GM23338 (cell line): ENCODE data around the gene USP6NL.

Experiments
- POLR2AphosphoS5 ChIP-seq: IDR thresholded peaks from 2 replicates; pipeline ENCODE4 v1.6.1; 2016; ENCODE audit warnings: antibody characterized with exemption, low read depth
- TF ChIP-seq, protein P1 (sequence below), 2 experiments: fragments of 200-600 bp in 1 of 2; sonication (generic) in 1 of 2; conservative IDR thresholded peaks; 2 replicates each; pipeline versions ENCODE4 v1.5.1 to v1.6.1; 2016 to 2017; ENCODE audit warnings: antibody characterized with exemption in 2 of 2, low read depth in 2 of 2, mild to moderate bottlenecking in 2 of 2, moderate library complexity in 1 of 2
- TF ChIP-seq, protein P2 (sequence below): IDR thresholded peaks from one replicate; pipeline ENCODE4 v1.6.1; 2018; ENCODE audit warnings: antibody characterized with exemption; ENCODE audit not compliant: unreplicated experiment

DNA sequence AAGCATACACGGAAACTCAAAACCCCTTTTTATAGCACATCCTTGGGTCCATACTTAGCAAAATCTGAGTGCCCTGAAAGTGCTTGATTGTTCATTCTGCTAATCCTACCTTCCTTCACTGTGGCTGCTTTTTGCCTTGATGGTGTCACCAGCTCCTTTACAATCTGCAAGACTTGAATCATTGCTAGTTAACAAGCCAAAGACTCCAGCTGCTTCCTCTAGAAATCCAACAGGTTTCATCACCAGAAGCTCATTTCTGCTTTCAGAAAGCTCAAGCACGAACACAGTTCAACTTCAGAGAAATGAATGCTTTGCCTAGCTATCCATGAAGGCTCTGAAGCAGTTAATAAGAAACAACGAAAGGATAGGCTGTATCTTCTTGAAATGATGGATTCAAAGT lies 38.0 kb downstream of the USP6NL start:
- TF ChIP-seq, protein P1, sequence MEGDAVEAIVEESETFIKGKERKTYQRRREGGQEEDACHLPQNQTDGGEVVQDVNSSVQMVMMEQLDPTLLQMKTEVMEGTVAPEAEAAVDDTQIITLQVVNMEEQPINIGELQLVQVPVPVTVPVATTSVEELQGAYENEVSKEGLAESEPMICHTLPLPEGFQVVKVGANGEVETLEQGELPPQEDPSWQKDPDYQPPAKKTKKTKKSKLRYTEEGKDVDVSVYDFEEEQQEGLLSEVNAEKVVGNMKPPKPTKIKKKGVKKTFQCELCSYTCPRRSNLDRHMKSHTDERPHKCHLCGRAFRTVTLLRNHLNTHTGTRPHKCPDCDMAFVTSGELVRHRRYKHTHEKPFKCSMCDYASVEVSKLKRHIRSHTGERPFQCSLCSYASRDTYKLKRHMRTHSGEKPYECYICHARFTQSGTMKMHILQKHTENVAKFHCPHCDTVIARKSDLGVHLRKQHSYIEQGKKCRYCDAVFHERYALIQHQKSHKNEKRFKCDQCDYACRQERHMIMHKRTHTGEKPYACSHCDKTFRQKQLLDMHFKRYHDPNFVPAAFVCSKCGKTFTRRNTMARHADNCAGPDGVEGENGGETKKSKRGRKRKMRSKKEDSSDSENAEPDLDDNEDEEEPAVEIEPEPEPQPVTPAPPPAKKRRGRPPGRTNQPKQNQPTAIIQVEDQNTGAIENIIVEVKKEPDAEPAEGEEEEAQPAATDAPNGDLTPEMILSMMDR (conservative IDR thresholded peaks at IDR 0.05; ENCODE audit: low read depth in 2 of 2): no peak
- TF ChIP-seq, protein P2, sequence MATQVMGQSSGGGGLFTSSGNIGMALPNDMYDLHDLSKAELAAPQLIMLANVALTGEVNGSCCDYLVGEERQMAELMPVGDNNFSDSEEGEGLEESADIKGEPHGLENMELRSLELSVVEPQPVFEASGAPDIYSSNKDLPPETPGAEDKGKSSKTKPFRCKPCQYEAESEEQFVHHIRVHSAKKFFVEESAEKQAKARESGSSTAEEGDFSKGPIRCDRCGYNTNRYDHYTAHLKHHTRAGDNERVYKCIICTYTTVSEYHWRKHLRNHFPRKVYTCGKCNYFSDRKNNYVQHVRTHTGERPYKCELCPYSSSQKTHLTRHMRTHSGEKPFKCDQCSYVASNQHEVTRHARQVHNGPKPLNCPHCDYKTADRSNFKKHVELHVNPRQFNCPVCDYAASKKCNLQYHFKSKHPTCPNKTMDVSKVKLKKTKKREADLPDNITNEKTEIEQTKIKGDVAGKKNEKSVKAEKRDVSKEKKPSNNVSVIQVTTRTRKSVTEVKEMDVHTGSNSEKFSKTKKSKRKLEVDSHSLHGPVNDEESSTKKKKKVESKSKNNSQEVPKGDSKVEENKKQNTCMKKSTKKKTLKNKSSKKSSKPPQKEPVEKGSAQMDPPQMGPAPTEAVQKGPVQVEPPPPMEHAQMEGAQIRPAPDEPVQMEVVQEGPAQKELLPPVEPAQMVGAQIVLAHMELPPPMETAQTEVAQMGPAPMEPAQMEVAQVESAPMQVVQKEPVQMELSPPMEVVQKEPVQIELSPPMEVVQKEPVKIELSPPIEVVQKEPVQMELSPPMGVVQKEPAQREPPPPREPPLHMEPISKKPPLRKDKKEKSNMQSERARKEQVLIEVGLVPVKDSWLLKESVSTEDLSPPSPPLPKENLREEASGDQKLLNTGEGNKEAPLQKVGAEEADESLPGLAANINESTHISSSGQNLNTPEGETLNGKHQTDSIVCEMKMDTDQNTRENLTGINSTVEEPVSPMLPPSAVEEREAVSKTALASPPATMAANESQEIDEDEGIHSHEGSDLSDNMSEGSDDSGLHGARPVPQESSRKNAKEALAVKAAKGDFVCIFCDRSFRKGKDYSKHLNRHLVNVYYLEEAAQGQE: no peak
- TF ChIP-seq POLR2AphosphoS5: no peak
